CD4-positive, alpha-beta T cell treated with Interferon gamma for 1 hour (primary cell): ENCODE data around the gene CDC123.
"Not testable (repeated sequence)": the region's sequence is repeated elsewhere in the genome, so short reads cannot be mapped to it uniquely, and the experiment has no call there.

Experiments used
- DNase-seq: peaks from one replicate; pipeline ENCODE4 v3.0.0-alpha.2; 2020

The CDC123 gene

DNA sequence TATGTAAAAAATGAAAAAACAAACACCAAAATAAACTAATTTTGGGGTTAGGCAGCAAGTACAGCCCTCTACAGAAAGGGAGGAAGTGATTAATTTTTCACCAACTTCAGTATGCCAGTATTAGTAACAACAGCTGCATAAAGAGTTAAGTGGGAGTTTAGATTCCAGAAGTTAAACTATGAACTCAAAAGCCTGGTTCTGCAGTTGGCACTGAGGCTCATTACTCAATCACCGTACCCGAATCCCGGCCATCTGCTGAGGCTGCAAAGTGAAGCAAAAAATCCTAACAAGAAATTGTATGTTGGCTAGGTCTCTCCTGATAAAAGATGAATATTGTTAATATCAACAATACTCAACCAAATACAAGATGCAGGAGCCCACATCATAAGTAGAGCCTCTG lies 4.3 kb upstream of the CDC123 start:
- no peak for DNase-seq

DNA sequence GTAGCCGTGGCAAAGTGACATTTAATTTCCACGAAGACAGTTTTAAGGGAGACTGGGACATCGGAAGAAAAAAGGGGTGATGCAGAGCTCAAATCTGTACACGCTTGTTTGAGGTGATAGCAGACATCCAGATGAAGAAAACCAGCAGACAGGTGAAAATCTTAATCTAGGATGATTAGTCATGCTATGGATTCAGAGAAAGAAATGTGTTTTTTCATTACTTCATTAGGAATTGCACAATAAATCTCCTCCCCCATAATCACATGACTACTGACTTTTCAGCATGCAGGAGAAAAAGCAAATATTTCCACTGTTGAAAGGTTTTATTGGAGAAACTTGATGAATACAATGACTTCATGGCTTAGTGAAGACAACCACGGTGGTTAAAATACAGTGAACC lies 2.8 kb upstream of the CDC123 start:
- DNase-seq = no peak

DNA sequence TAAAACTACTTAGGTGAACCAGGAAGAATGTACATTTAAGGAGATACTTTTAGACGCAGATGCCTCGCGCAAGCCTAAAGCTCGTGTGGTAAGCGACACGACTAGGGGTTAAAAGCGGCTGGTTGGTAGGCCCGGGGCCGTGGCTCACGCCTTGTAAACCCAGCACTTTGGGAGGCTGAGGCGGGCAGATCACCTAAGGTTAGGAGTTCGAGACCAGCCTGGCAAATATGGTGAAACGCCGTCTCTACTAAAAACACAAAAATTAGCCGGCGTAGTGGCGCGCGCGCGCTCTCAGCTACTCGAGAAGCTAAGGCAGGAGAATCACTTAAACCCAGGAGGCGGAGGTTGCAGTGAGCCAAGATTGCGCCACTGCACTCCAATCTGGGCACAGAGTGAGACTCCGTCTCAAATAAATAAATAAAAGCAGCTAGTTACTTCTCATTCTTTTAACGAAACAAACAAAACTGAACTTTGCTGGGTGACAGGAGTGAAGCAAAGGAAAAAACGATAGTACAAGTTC lies 1.2 kb upstream of the CDC123 start:
- DNase-seq = peak; percentile 12

DNA sequence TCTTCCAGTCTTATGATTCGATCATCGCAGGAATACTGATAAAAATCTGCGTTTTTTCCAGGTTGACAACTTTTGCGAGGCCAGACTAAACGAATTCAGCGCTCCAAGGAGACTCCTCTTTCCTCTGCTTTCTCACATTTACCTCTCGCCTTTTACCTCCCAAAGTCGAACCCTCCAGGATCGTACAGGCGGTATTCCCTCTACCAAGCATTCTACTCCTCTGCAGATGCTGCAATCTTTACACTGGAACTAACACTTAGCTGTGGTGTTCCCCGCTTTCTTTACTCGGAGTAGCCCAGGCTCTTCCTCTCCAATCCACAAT lies 746 bp upstream of the CDC123 start:
- DNase-seq = no peak

DNA sequence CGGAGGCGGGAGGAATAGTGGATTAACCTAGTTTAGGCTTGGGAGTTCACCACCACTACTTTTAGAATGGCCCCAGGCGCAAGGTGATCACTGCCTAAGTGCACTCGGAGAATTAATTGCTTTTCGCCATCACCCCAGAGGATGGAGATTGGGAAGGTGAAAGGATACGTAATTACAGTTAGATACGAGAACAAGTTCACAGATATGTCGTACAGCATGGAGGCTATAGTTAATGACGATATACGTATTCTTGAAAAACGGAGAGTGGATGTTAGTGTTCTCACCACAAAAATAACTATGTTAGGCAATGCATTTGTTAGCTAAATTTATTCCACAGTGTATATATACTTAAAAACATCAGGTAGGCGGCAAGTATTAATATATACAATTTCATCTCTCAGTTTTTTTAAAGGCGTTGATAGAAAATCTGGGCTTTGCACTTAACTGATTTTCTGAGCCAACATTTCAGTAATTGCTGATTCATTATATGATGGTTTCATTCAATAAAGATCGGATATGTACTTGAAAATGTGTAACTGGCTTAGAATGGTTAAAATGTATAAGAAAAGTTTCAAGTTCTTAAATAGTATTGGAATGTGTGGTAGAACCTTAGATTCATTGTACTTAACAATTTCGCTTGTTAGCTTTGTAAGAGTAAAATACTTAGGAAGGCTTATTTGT lies 683 bp downstream of the CDC123 start:
- no peak for DNase-seq

DNA sequence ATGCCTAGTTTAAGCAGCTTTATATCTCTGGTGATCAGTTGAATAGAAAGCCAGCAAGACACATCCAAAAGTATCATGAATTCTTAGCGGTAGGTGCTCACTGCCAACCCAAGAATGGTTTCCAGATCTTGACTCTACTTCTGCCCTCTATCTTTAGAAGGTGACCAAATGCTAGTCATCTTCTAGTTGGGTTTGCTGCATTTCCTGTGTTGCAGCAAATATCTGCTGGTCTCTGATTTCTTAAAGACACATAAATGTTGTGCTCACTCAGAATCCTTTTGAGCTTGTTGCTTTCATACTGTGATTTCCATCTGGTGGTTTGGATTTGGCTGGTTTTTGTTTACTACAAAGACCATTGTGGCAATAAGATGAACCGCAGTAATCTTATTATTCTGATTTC lies 2.2 kb downstream of the CDC123 start:
- no peak for DNase-seq

DNA sequence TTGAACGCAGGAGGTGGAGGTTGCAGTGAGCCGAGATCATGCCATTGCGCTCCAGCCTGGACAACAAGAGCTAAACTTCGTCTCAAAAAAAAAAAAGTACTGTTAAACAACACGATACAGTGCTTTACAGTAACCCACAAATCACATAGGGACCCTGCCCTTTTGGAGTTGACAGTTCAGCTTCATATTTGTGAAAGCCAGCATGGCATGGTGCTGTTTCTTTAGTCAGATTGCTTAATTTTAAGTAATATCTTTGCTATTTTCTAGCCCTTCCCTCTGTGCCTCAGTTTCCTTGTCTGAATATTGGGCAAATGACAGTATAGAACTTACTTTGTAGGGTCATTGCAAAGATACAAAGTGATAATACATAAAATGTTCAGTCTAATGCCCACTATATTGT lies 4.9 kb downstream of the CDC123 start:
- DNase-seq = no peak

DNA sequence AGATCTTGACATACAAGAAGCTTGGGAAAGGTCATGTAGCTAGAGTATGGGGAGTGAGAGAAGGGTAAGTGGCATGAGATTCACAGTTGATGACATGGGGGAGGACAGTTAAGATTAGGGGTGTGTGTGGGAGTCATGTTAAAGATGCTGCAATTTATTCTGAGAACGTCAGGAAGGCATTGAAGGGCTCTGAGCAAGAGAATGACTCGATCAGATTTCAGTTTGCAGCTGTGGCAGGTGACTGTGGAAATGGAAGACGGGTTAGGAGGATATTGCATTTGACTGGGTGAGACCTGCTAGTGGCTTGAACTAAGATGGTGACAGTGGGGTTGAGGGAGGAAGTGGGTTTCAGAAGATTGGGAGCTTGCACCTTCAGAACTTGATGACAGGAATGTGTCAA lies 5.6 kb downstream of the CDC123 start:
- DNase-seq = no peak

DNA sequence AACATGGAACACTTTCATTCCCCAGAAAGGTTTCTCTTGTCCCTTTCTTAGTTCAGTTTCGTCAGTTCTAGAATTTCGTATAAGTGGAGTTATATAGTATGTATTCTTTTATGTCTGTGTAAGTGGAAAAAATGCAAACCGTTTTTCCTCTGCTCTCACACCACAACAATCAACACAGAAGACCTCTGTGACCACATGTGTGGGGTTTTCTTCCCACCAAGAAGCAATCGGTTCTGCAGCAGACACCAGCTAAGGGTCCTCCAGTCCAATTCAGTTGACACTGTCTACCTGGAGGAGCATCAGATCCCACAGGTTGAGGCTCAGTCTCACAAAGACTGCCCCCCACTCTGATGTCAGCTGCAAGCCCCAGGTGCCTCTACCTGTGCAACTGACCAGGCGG lies 6.2 kb downstream of the CDC123 start:
- no peak for DNase-seq

DNA sequence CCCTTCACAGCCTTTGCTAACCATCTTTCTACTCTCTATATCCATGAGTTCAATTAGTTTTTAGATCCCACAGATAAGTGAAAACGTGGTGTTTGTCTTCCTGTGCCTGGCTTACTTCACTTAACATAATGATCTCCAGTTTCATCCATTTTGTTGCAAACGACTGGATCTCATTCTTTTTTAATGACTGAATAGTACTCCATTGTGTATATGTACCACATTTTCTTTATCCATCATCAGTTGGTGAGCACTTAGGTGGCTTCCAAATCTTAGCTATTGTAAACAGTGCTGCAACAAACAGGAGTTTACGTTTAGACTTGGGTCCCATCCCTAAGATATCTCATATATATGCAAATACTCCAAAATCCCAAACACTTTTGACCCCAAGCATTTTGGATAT lies 9.1 kb downstream of the CDC123 start:
- no peak for DNase-seq

DNA sequence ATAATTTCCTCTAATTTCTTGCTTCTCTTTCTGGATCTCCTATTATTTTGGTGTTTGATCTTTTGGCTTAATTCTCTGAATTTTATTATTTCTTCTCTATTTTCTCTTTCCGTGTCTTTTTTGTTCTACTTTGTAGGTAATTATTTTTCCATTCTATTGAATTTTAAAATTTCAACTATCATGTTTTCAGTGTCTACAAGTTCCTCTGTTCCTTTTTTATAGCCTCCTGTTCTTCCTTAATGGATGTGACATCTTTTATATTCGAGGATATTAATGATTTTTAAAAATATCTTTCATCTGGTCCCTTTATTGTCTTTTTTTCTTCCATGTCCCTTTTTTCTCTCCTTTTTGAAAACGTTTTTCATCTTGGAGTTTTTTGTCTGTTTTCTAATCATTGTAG lies 11.1 kb downstream of the CDC123 start:
- no peak for DNase-seq

DNA sequence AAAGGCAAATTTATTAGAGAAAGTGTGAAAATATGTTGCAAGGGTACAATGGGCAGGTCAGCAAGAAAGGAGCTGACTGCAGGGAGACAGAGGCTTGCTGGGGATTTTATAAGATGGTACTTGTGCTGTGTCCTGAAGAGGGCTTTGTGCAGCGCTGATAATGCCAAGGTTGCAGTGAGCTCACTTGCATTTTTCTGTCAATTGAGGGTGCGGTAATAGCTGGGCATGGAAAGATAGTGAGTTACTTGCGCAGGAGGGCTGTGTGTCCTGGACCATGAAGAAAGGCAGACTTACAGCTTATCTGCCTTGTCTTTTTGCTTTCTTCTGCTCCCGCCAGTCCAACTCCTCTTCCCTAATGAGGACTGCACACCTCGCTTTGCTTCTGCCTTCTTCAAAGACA lies 12.5 kb downstream of the CDC123 start:
- DNase-seq = no peak

DNA sequence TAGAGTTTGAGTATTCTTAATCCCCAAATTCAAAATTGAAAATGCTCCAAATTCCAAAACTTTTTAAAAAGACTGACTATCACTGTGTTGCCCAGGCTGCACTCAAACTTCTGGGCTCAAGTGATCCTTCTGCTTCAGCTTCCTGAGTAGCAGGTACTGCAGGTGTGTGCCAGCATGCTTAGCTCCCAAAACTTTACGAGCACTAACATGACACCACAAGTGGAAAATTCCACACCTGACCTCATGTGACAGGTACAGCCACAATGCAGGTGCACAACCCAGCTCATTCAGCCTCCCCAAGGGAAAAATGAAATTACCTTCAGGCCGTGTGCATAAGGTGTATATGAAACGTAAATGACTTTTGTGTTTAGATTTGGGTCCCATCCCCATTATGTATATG lies 16.5 kb downstream of the CDC123 start:
- DNase-seq = no peak

DNA sequence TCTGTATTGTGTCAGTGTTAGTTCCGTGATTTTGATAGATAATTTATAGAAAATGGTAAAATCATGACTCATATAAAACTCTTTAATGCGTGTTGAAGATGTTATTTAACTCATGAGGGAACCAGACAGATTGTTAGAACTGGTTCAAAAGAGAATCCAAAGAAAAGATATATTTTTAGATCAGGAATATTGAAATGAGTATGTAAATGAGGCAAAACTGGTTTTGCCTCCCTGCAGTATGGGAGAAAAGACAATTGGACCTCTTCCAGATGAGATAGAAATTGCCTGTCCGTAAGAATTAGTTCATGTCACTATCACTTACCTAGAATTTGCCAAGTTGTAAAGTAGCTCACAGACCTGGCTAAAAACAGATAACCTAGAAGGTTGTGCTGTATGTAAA lies 17.6 kb downstream of the CDC123 start:
- DNase-seq = no peak

DNA sequence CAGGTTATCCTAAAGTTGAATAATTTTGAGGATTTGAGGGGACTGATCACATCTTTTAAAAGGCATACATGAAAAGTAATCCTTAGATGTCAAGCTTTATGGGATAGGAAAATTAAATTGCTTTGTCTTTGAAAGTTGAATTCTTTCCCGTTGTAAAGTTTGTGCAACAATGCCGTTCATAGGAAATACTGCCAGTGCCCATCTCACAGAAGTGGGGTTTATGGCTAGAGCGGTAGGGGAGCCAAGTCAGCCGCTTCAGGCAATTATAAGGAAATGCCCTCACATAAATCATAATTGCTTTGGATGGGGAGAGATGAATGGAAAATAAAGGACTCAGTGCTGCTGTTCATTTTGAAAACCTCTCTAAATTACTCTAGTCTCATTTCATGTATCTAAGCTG lies 18.1 kb downstream of the CDC123 start:
- no peak for DNase-seq

DNA sequence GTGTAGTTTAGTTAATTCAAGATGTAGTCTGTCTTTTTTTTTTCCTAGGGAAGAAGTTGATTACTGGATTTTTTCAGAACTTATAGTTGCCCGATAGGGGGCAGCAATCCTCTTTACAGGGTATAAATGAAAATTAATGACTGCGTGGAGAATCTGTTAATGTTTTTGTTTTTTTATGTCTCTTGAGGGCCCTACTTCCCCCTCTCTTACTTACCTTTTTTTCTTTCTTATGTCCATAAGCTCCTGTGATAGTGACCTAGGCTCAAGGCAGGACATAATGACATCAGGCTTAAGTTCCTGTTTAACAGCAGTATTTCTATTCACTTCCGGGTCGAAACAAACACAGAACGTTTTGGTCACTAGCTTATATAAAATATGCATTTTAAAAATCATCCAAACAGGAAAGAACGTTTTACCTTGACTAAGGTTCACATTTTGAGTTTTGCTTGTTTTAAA lies 18.8 kb downstream of the CDC123 start:
- DNase-seq = no peak

DNA sequence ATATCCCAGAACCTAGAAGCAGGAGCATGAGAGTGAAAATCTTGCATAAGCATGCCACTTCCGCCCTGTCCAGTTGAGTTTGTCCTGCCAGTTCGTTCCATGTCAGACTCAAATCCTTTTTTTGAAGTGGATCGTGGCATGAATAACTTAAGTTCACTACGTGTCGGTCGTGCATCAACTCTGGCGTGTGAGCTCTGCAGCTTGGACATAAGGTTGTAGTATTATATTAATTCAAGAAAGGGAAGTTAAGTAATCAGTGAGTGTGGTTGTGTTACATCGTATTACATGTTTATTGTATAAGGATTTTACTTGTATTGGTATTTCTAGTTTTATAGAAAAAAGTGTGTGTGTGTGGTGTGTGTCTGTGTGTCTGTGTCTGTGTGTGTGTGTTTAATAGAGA lies 23.0 kb downstream of the CDC123 start:
- DNase-seq = no peak

DNA sequence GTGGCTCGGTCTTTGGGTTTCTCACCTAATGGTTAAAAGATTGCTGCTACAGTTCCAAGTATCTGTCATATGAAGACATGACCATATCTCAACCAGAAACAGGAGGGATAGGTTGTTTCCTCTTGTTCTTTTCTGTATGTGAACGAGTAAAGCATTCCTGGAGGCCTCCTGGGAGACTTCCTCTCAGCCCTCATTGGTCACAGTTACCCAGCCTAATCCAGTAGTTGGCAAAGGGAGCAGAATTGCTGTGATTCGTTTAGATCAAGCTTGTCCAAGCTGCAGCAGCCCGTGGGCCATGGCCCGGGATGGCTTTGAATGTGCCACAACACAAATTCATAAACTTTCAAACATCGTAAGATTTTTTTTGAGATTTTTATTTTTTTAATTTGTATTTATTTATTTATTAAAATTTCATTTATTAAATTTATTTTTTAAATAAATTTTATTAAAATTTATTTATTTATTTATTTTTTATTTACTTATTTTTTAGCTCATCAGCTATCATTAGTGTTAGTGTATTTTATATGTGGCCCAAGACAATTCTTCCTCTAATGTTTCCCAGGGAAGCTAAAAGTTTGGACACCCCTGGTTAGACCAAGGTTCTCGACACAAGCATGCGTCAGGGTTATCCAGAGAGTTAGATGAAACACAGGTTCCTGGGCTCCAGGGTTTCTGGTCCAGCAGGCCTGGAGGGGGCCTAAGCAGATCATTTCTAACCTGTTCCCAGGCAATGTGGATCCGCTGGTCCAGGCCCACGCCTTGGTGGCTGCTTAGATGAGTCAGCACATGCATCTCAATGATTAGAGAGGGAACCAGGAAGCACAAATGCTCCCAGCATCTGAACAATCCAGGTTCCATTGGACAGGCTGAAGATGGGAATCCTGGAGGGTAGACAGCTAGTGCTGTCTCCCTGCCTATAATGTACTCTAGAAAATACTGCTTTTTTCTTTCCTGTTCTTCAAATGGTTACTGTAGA lies 25.6 kb downstream of the CDC123 start:
- no peak for DNase-seq

DNA sequence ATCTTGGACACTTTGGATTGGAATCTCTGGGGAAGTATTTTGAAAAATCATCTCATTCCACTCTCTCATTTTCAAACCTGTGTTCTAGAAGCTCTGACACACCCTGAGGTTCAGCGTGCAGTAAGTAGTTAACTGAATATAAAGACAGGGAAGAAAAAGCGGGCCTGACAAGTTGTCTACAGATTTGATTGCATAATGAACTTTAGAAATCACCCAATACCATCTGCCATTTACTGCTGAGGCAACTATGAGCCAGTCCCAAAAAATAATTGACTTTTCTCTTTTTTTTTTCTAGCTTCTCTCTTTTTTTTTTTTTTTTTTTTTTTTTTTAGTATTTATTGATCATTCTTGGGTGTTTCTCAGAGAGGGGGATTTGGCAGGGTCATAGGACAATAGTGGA lies 29.5 kb downstream of the CDC123 start:
- no peak for DNase-seq

DNA sequence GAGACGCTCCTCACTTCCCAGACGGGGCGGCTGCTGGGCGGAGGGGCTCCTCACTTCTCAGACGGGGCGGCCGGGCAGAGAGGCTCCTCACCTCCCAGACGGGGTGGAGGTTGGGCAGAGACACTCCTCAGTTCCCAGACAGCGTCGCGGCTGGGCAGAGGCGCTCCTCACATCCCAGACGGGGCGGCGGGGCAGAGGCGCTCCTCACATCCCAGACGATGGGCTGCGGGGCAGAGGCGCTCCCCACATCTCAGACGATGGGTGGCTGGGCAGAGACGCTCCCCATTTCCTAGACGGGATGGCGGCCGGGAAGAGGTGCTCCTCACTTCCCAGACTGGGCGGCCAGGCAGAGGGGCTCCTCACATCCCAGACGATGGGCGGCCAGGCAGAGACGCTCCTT lies 30.4 kb downstream of the CDC123 start:
- DNase-seq = not testable (repeated sequence)

DNA sequence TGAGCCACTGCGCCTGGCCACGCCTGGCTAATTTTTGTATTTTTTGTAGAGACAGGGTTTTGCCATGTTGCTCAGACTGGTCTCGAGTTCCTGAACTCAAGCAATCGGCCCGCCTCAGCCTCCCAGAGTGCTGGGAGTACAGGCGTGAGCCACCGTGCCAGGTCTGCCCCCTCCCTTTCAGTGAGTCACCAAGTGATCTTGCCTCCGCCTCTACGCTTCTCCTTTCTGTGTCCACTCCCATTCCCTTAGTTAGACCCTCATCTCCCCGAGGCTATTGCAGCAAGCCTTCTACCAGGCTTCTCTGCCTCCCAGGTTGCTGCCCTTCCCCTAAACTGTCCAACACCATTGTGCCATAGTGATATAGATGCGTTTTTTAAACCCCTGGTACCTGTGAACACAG lies 32.9 kb downstream of the CDC123 start:
- DNase-seq = no peak

DNA sequence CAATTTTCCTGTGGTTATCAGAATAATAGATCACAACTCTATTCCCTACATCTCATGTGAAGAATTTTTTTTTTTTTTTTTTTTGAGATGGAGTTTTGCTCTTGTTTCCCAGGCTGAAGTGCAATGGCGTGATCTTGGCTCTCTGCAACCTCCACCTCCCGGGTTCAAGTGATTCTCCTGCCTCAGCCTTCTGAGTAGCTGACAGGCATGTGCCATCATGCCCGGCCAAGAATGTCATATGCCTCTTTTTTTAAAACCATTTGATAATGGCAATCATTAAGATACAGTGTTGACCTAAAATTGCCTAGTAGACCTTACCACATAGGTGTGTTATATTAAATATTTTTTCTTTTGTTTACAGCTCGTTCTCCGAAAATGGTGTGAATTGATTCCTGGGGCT lies 38.7 kb downstream of the CDC123 start:
- not testable (repeated sequence) for DNase-seq

DNA sequence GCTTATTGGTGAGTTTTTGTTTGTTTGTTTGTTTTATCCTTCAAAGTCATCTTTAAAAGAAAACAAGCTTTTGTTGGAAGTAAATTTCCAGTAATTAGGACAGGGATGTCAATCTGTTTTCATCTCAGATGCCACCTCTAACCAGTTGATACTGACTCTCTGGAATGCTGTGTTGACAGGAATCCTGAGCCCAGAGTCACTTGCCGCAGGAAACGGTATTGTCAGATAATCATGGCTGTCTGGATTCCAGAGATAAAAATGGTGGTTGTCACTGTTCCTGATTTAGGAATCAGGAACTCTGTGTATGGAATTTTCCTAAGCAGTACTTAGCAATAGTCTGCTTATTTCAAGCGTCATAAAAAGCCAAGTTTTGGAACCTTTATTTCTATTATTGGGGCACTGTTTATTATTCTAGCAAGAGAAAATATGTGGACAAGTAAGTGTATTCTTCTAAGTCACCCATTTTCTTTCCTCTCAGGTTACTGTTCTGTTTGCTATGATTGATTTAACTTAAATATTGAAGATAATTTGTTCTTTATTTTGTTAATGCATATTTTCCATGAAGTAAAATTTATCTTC lies 39.2 kb downstream of the CDC123 start:
- DNase-seq = no peak

DNA sequence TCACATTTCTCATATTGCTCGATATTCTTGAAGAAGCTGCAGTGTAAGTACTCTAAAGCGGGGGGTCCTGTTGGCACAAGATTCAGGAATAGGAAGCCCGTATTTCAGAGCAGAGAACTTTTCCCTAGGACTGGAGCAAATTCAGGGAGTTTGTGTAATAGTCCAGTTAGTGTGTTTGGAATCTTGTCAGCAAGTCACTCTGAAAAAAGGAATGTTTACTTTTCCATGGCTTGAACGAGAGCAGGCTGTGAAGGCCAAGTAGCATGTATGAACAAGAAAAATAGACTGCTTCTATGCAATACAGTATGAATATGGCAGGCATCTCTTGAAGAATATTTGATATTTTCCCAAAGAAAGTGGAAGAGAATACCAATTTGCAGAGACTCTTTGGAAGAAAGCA lies 39.8 kb downstream of the CDC123 start:
- no peak for DNase-seq
